Mammary epithelial cell (primary cell): ENCODE results near the gene UNC80.

Source experiments
- CTCF ChIP-seq, 2 donors: IDR thresholded peaks in 1 of 2; conservative IDR thresholded peaks in 1 of 2; 2 replicates each; pipeline ENCODE4 v1.5.1; 2011 to 2012; ENCODE audit warnings: inconsistent platforms in 2 of 2, low read length in 2 of 2, mild to moderate bottlenecking in 2 of 2, control low read depth in 1 of 2, low read depth in 1 of 2; ENCODE audit not compliant: insufficient read depth in 1 of 2; ENCODE audit errors: extremely low read depth in 1 of 2
- EZH2 ChIP-seq: IDR thresholded peaks from 2 replicates; pipeline ENCODE4 v1.6.1; 2012; ENCODE audit warnings: low read length, inconsistent platforms, borderline replicate concordance

- TF ChIP-seq CTCF (conservative IDR thresholded peaks at IDR 0.05 in 1 of 2, IDR thresholded peaks at IDR 0.05 in 1 of 2; ENCODE audit: extremely low read depth in 1 of 2, insufficient read depth in 1 of 2, low read depth in 1 of 2, low read length in 2 of 2) (no peak), EZH2 (no peak)
These were observed 229.1 kb downstream of the UNC80 start for GRCh38 chr2:210000464-210001324.
